Uterus (tissue), 4 donors: ENCODE measurements around the gene C20orf173. TPM values are rescaled to one million over a fixed set of nuclear protein-coding genes. Genes with fewer than 3 reads are reported as not detected.
A peak's percentile ranks its signal among the peaks of the same experiment; 100 is the strongest.

Experiments
- DNase-seq, 2 donors: peaks; one replicate each; pipeline ENCODE4 v3.0.0-alpha.2; 2019 to 2020
- H3K27ac ChIP-seq, 2 donors: fragments of 200-600 bp; sonication (generic); 1 replicate in 1 of 2; 2 replicates in 1 of 2; pipeline ENCODE4 v1.5.1; 2016 to 2018
- H3K27me3 ChIP-seq, 2 donors: fragments of 200-600 bp; sonication (generic); one replicate each; pipeline ENCODE4 v1.5.1; 2018 to 2019; ENCODE audit warnings: control low read depth in 1 of 2
- H3K36me3 ChIP-seq, 2 donors: fragments of 200-600 bp; sonication (generic); one replicate each; pipeline ENCODE4 v1.5.1; 2019; ENCODE audit warnings: control low read depth in 1 of 2
- H3K4me1 ChIP-seq, 2 donors: fragments of 200-600 bp; sonication (generic); one replicate each; pipeline ENCODE4 v1.5.1; 2018 to 2019; ENCODE audit warnings: control low read depth in 1 of 2
- H3K4me3 ChIP-seq, 2 donors: fragments of 200-600 bp; sonication (generic); 1 replicate in 1 of 2; 2 replicates in 1 of 2; pipeline ENCODE4 v1.5.1; 2018 to 2019; ENCODE audit warnings: mild to moderate bottlenecking in 1 of 2
- H3K9me3 ChIP-seq, 2 donors: fragments of 200-600 bp; sonication (generic); one replicate each; pipeline ENCODE4 v1.5.1; 2019; ENCODE audit warnings: control low read depth in 1 of 2
- POLR2A ChIP-seq, 2 donors: fragments of 450-650 bp; IDR thresholded peaks; one replicate each; pipeline ENCODE4 v1.6.1; 2016; ENCODE audit warnings: antibody characterized with exemption in 2 of 2, mild to moderate bottlenecking in 1 of 2, moderate library complexity in 1 of 2
- intact Hi-C: fragments of 100-400 bp; cut with DNase I; formaldehyde crosslinking; loops from one replicate; pipeline ENCODE4 v1.15.1; 2023; ENCODE audit warnings: low total_unique reads
- total RNA-seq, 4 donors: library from RNA; depleted of rRNA in 3 of 4; stranded (reverse); fragments of >200 nt in 3 of 4; gene quantifications; one replicate each; pipeline versions ENCODE4 v1.1.0 to v1.2.4, GENCODE V29; 2014 to 2023
- TF ChIP-seq, protein P1 (sequence below), 4 experiments: fragments of 200-600 bp in 2 of 4; fragments of 450-650 bp in 2 of 4; sonication (generic) in 2 of 4; IDR thresholded peaks; one replicate each; pipeline ENCODE4 v1.5.1; 2016 to 2019; ENCODE audit warnings: antibody characterized with exemption in 4 of 4, mild to moderate bottlenecking in 2 of 4, moderate library complexity in 1 of 4
- donor health status: DM: yes; HTN: yes; CAD: no.

Gene C20orf173
- total RNA-seq, 4 donors from 2014 or later: not detected

DNA sequence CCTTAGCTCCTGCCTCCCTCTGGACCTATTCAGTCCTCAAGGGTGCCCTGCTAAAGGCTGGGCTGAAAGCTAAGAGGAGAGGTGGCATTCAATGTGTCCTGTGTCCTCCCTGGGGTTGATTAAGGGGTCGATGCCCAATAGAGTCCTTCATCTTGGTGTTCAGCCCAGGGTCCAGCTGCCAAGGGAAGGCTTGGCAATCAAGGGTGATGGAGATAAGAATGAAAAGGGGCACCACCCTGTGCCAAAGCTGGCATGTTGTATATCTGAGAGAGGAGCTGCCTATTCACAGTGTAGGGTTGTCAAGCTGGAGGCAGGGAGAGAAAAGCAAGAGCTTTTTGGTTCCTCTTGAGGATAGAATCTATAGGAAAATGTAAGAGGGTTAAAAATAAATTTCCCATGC lies 12.3 kb downstream of the C20orf173 start:
- DNase-seq: no peak
- Histone ChIP-seq H3K27ac (no peak overlapping the region), H3K36me3 (no peaks in the 10 kb centered on the region), H3K4me3 (no peak overlapping the region), H3K9me3 (no peaks in the 10 kb centered on the region), H3K27me3 (no peaks in the 10 kb centered on the region), H3K4me1 (no peaks in the 10 kb centered on the region)
- TF ChIP-seq, protein P1, sequence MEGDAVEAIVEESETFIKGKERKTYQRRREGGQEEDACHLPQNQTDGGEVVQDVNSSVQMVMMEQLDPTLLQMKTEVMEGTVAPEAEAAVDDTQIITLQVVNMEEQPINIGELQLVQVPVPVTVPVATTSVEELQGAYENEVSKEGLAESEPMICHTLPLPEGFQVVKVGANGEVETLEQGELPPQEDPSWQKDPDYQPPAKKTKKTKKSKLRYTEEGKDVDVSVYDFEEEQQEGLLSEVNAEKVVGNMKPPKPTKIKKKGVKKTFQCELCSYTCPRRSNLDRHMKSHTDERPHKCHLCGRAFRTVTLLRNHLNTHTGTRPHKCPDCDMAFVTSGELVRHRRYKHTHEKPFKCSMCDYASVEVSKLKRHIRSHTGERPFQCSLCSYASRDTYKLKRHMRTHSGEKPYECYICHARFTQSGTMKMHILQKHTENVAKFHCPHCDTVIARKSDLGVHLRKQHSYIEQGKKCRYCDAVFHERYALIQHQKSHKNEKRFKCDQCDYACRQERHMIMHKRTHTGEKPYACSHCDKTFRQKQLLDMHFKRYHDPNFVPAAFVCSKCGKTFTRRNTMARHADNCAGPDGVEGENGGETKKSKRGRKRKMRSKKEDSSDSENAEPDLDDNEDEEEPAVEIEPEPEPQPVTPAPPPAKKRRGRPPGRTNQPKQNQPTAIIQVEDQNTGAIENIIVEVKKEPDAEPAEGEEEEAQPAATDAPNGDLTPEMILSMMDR (IDR thresholded peaks at IDR 0.05): no peak
- intact Hi-C loops: no loop called here

DNA sequence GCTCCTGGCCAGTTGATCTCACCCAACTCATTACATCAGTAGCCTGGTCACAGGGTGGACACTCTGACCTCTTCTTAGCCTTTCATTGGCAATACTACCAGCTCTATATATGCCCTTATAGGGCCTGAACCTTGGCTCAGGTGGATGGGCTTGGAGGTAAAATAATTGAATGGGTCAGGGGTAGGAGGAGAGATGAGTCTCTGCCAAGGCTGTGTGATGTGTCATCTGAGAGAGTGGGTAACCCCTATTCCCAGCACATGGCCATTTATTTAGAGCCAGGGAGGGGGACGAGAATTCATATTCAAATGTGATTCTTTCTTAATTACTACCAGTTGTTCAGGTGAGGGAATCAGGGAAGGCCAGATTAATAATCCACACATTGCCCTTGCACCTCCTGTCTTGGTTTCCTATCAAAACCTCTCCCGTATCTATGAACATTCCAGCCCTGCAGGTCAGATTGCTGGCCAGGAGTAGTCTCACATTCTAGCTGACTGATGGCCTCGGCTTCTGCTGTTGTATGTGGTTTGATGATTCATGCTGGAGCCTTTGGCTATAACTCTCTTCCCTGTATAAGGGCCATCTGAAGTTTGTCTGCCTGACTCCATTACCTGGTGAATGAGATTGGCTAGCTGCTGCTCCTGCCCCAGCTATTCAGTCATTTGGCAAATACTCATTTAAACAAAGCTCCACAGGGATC lies 13.4 kb downstream of the C20orf173 start:
- no peaks in the 10 kb centered on the region for H3K9me3 ChIP-seq
- intact Hi-C loops: no loop called here
- H3K27ac ChIP-seq: no peak overlapping the region
- H3K4me3 ChIP-seq: no peak overlapping the region
- no peaks in the 10 kb centered on the region for H3K27me3 ChIP-seq
- H3K4me1 ChIP-seq: no peaks in the 10 kb centered on the region
- TF ChIP-seq, protein P1 (IDR thresholded peaks at IDR 0.05): no peak
- TF ChIP-seq POLR2A (IDR thresholded peaks at IDR 0.05): no peak
- DNase-seq: no peak
- no peaks in the 10 kb centered on the region for H3K36me3 ChIP-seq

DNA sequence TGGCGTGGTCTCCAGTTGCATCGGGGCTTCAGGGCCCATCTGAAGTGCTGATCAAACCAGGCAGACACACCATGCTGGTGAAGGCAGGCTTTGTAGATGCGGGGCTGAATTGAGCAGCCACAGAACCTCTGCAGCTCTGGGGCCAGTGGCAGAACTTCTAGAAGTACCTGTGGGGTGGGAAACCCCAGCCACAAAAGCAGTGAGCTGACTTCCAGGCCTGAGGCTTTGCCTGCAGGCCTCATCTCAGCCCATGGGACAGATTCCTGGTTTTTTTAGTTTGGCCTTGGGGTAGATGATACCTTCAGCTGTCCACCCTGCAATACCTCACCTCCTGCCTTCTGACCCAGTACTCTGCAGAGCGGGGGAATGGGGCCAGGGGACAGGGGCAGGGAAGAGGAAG lies 14.1 kb downstream of the C20orf173 start:
- no peaks in the 10 kb centered on the region for H3K4me1 ChIP-seq
- H3K36me3 ChIP-seq: no peaks in the 10 kb centered on the region
- no peak for TF ChIP-seq POLR2A (IDR thresholded peaks at IDR 0.05)
- TF ChIP-seq, protein P1 (IDR thresholded peaks at IDR 0.05): no peak
- intact Hi-C loops: no loop called here
- H3K27ac ChIP-seq: no peak overlapping the region
- no peaks in the 10 kb centered on the region for H3K9me3 ChIP-seq
- H3K4me3 ChIP-seq: no peak overlapping the region
- no peaks in the 10 kb centered on the region for H3K27me3 ChIP-seq
- no peak for DNase-seq

DNA sequence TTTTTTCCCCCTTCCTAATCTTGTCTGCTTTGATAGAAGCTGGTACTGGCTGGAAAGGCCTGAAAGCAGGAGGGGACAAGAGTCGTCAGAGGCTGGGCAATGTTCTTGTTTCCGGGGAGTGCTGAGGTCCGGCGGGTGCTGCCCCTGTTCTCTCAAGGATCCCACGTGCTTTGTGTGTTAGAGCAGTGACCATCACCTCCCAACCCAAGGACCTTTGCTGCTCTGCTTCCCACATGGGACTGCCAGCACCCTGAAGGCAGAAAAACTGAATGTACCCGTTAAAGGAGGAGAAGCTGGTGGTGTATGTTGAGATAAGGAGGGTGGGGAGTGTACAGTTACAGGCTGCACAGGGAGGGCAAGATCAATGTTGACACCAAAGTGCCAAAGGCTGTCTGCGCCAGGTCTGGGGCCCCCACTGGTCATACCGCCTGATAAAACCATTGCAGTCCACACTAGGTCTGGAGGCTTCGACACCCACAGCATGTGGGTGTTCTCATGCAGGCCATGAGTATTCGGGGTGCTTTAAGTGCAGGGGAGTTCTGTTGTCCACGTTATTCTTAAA lies 15.0 kb downstream of the C20orf173 start:
- H3K9me3 ChIP-seq: no peaks in the 10 kb centered on the region
- H3K27ac ChIP-seq: no peak overlapping the region
- DNase-seq: no peak
- TF ChIP-seq, protein P1 (IDR thresholded peaks at IDR 0.05): no peak
- no peak for TF ChIP-seq POLR2A (IDR thresholded peaks at IDR 0.05)
- H3K36me3 ChIP-seq: no peaks in the 10 kb centered on the region
- H3K27me3 ChIP-seq: no peaks in the 10 kb centered on the region
- H3K4me3 ChIP-seq: no peak overlapping the region
- intact Hi-C loops: no loop called here
- no peaks in the 10 kb centered on the region for H3K4me1 ChIP-seq

DNA sequence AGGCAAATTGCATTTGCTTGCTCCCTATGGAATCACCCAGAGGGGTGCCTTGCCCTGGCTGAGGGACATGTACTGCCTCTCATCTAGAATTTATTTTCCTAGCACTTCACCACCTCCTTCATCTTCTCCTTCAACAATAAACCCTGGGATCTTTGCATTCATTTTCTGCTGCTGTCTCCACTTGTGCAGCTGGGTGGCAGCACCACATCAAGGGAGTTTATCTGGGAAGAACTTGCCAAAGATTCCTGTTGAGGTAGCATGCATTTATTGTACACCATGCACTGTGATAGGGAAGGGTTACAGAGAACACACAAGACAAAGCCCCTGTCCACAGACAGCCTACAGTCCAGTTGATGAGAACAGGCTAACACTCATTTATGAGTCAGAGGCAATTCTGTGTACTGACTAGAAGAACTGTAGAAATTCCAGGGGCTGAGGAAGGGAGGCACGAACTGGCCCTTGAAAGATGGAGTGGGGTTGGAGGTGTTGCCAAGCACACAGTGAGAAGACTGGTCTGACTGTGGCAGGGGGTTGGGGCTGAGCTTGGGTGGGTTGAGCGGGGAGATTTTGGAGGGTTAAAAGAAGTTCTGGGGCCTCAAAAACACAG lies 17.5 kb downstream of the C20orf173 start:
- DNase-seq: no peak
- Histone ChIP-seq H3K36me3 (no peaks in the 10 kb centered on the region), H3K27ac (no peak overlapping the region), H3K27me3 (no peaks in the 10 kb centered on the region), H3K9me3 (no peaks in the 10 kb centered on the region), H3K4me1 (no peaks in the 10 kb centered on the region), H3K4me3 (no peak overlapping the region)
- TF ChIP-seq, protein P1 (IDR thresholded peaks at IDR 0.05): peak; percentile 21 to 65 (median 48)
- TF ChIP-seq POLR2A (IDR thresholded peaks at IDR 0.05): no peak
- intact Hi-C loops: no loop called here
